ENCODE data around the gene MIEF2.

DNA sequence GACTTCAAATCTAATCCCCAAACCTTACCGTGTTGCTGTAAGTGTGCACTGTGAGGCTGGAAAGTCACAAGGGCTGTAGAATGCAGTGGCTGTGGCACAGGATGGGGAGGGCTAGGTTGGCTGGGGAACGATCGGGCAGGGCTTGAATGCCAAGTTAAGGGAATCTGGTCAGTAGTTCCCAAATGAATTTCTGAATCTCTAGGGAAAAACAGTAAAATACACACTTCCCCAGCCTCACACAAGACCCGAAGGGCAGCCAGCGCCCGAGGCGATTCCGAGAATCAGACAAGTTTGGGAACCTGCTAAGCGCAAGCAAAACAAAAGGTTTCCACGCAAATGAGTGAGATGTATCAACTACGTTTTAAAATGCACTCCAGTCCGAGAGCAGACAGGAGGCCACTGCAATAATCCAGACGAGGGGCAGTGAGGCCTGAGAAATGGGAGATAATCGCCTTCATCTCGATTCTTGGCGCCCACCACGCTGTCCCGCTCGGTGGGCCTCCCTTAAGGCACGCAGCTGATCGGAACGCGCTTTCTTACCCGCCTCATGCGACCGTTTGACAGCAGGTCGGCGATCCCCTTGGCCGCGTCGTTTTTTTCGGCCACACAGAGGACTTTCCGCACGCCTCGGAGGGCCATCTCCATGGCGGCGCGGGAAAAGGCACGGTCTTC lies 53.7 kb downstream of the MIEF2 start:
- TF ChIP-seq POLR2A (IDR thresholded peaks at IDR 0.05) (no peak), EP300 (IDR thresholded peaks at IDR 0.05) (no peak), POLR2AphosphoS5 (IDR thresholded peaks at IDR 0.05) (no peak)
- TF ChIP-seq, protein P1, sequence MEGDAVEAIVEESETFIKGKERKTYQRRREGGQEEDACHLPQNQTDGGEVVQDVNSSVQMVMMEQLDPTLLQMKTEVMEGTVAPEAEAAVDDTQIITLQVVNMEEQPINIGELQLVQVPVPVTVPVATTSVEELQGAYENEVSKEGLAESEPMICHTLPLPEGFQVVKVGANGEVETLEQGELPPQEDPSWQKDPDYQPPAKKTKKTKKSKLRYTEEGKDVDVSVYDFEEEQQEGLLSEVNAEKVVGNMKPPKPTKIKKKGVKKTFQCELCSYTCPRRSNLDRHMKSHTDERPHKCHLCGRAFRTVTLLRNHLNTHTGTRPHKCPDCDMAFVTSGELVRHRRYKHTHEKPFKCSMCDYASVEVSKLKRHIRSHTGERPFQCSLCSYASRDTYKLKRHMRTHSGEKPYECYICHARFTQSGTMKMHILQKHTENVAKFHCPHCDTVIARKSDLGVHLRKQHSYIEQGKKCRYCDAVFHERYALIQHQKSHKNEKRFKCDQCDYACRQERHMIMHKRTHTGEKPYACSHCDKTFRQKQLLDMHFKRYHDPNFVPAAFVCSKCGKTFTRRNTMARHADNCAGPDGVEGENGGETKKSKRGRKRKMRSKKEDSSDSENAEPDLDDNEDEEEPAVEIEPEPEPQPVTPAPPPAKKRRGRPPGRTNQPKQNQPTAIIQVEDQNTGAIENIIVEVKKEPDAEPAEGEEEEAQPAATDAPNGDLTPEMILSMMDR (IDR thresholded peaks at IDR 0.05), result no peak
